ENCODE results near the gene ZDHHC1.

GRCh38 chr16:67421030-67421429 lies 4.8 kb upstream of the ZDHHC1 start:
- TF ChIP-seq CTCF (IDR thresholded peaks at IDR 0.05) (no peak), POLR2A (IDR thresholded peaks at IDR 0.05) (no peak)
